ENCODE data around the gene THOC2. TPM values are rescaled to one million over a fixed set of nuclear protein-coding genes. Genes with fewer than 3 reads are reported as not detected.
"Not testable (repeated sequence)": the region's sequence is repeated elsewhere in the genome, so short reads cannot be mapped to it uniquely, and the experiment has no call there.

The THOC2 gene
- total and polyA plus RNA-seq, 2 donors (not counting 1 experiment from before 2014, with no cell fraction given), result 34.7 to 113 TPM

DNA sequence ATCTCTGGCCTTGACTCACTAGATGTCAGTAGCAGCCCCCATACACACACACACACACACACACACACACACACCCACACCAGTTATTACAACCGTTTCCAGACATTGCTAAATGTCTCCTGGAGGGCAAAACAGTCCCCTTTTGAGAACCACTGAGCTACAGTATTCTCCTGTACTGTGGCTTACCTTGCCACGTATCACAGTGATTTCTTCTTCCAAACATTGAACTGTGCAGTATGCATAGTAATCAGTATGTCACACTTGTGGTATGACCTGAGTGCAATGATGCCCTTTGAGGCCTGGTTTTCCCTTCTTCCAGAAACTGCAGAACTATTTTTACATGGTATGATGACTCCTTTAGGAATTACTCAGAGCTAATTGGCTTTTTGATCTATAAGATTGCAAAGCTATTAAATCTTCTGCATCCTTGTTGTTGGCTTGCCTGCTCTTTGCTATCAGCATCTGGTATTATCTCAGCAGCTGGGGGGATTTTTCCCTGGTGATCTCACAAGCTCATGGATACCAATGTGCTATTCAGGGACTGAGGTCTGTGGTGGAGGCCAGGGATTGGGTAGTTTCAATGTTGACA is 3.6 kb upstream of the THOC2 start:
- Histone ChIP-seq H3K79me2 (ENCODE audit: control insufficient read depth, insufficient read depth, low read length) (peaks cover 18% of the 10 kb centered on the region), H2AFZ (ENCODE audit: insufficient read depth, low read depth, low read length, poor library complexity, severe bottlenecking) (no peak overlapping the region), H3K4me2 (replicated peaks; ENCODE audit: low read depth, low read length, poor library complexity, severe bottlenecking) (no peak overlapping the region), H3K9me3 (ENCODE audit: control extremely low read depth in 1 of 3, control insufficient read depth in 2 of 3, insufficient read depth in 1 of 3, low read length in 2 of 3) (no peaks in the 10 kb centered on the region), H3K9ac (ENCODE audit: low read length) (no peak overlapping the region), H3K36me3 (replicated peaks in 1 of 2; ENCODE audit: control extremely low read depth in 1 of 2, control insufficient read depth in 1 of 2, extremely low read depth in 1 of 2, insufficient read depth in 2 of 2, low read length in 1 of 2) (no peaks in the 10 kb centered on the region), H3K4me3 (ENCODE audit: control extremely low read depth in 1 of 5, extremely low read depth in 1 of 5, insufficient read depth in 1 of 5, low read depth in 2 of 5, low read length in 4 of 5) (no peak overlapping the region), H3K27me3 (replicated peaks in 1 of 4; ENCODE audit: control extremely low read depth in 1 of 4, control insufficient read depth in 3 of 4, insufficient read depth in 4 of 4, low read length in 3 of 4) (no peaks in the 10 kb centered on the region), H3K4me1 (ENCODE audit: control insufficient read depth in 2 of 2, insufficient read depth in 2 of 2, low read length in 2 of 2) (peaks cover 5 to 8% of the 10 kb centered on the region in 2 donors), H4K20me1 (ENCODE audit: control insufficient read depth, insufficient read depth, low read length, poor library complexity, severe bottlenecking) (no peaks in the 10 kb centered on the region), H3K27ac (ENCODE audit: low read length in 2 of 2) (no peak overlapping the region)
- POLR2A ChIA-PET, result no interaction called here
- no peak overlapping the region for H3K4me3 Mint-ChIP-seq
- intact Hi-C loops (cut with micrococcal nuclease), result no loop called here
- H3K4me1 Mint-ChIP-seq, result peaks cover 11% of the 10 kb centered on the region
- CTCF ChIA-PET, result no interaction called here
- no CpG with 5 or more reads among the region's 2 CpGs for WGBS (ENCODE audit: insufficient coverage)
- ATAC-seq (ENCODE audit: low read depth), result no peak
- no peak overlapping the region for H3K27ac Mint-ChIP-seq
- TF ChIP-seq, protein P1, sequence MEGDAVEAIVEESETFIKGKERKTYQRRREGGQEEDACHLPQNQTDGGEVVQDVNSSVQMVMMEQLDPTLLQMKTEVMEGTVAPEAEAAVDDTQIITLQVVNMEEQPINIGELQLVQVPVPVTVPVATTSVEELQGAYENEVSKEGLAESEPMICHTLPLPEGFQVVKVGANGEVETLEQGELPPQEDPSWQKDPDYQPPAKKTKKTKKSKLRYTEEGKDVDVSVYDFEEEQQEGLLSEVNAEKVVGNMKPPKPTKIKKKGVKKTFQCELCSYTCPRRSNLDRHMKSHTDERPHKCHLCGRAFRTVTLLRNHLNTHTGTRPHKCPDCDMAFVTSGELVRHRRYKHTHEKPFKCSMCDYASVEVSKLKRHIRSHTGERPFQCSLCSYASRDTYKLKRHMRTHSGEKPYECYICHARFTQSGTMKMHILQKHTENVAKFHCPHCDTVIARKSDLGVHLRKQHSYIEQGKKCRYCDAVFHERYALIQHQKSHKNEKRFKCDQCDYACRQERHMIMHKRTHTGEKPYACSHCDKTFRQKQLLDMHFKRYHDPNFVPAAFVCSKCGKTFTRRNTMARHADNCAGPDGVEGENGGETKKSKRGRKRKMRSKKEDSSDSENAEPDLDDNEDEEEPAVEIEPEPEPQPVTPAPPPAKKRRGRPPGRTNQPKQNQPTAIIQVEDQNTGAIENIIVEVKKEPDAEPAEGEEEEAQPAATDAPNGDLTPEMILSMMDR (IDR thresholded peaks at IDR 0.05), result no peak
- TF ChIP-seq EZH2 (IDR thresholded peaks at IDR 0.05; ENCODE audit: borderline replicate concordance, insufficient read depth, low read depth, low read length, poor library complexity, severe bottlenecking), result no peak
- no peaks in the 10 kb centered on the region for H3K27me3 Mint-ChIP-seq
- no peaks in the 10 kb centered on the region for H3K9me3 Mint-ChIP-seq (ENCODE audit: insufficient read depth)
- DNase-seq, result no peak

DNA sequence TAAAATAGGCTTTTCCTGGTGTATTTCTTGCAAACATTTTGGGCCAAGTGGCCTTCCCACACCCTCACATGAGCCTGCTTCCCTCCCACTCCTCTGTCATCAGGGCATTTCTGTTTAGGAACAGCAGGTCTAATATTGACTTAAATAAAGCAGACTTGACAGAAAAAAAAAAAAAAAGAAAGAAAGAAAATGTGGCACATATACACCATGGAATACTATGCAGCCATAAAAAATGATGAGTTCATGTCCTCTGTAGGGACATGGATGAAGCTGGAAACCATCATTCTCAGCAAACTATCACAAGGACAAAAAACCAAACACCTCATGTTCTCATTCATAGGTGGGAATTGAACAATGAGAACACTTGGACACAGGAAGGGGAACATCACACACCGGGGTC is 2.3 kb upstream of the THOC2 start:
- H3K27ac Mint-ChIP-seq; H3K27me3 Mint-ChIP-seq; H4K20me1 ChIP-seq (ENCODE audit: control insufficient read depth, insufficient read depth, low read length, poor library complexity, severe bottlenecking); H3K27ac ChIP-seq (ENCODE audit: low read length in 2 of 2); intact Hi-C loops (cut with micrococcal nuclease); H3K9ac ChIP-seq (ENCODE audit: low read length); H3K9me3 Mint-ChIP-seq (ENCODE audit: insufficient read depth); H2AFZ ChIP-seq (ENCODE audit: insufficient read depth, low read depth, low read length, poor library complexity, severe bottlenecking); DNase-seq; H3K4me3 ChIP-seq (ENCODE audit: control extremely low read depth in 1 of 5, extremely low read depth in 1 of 5, insufficient read depth in 1 of 5, low read depth in 2 of 5, low read length in 4 of 5); H3K9me3 ChIP-seq (ENCODE audit: control extremely low read depth in 1 of 3, control insufficient read depth in 2 of 3, insufficient read depth in 1 of 3, low read length in 2 of 3); H3K36me3 ChIP-seq (replicated peaks in 1 of 2; ENCODE audit: control extremely low read depth in 1 of 2, control insufficient read depth in 1 of 2, extremely low read depth in 1 of 2, insufficient read depth in 2 of 2, low read length in 1 of 2); H3K4me3 Mint-ChIP-seq; H3K4me2 ChIP-seq (replicated peaks; ENCODE audit: low read depth, low read length, poor library complexity, severe bottlenecking); ATAC-seq (ENCODE audit: low read depth); POLR2A ChIA-PET; CTCF ChIA-PET; H3K27me3 ChIP-seq (replicated peaks in 1 of 4; ENCODE audit: control extremely low read depth in 1 of 4, control insufficient read depth in 3 of 4, insufficient read depth in 4 of 4, low read length in 3 of 4): not testable (repeated sequence)
- peaks cover 22% of the 10 kb centered on the region for H3K4me1 Mint-ChIP-seq
- peaks cover 7 to 11% of the 10 kb centered on the region in 2 donors for H3K4me1 ChIP-seq (ENCODE audit: control insufficient read depth in 2 of 2, insufficient read depth in 2 of 2, low read length in 2 of 2)
- WGBS (ENCODE audit: insufficient coverage), result no CpG with 5 or more reads among the region's 1 CpG
- peaks cover 30% of the 10 kb centered on the region for H3K79me2 ChIP-seq (ENCODE audit: control insufficient read depth, insufficient read depth, low read length)

DNA sequence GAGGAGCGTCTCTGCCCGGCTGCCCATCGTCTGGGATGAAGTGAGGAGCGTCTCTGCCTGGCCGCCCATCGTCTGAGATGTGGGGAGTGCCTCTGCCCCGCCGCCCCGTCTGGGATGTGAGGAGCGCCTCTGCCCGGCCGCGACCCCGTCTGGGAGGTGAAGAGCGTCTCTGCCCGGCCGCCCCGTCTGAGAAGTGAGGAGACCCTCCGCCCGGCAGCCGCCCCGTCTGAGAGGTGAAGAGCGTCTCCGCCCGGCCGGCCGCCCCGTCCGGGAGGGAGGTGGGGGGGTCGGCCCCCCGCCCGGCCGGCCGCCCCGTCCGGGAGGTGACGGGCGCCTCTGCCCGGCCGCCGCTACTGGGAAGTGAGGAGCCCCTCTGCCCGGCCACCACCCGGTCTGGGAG is 1.2 kb upstream of the THOC2 start:
- Histone ChIP-seq H3K79me2 (ENCODE audit: control insufficient read depth, insufficient read depth, low read length) (peaks cover 37% of the 10 kb centered on the region), H3K4me1 (ENCODE audit: control insufficient read depth in 2 of 2, insufficient read depth in 2 of 2, low read length in 2 of 2) (peaks cover 7 to 11% of the 10 kb centered on the region in 2 donors)
- ATAC-seq (ENCODE audit: low read depth); H3K27me3 ChIP-seq (replicated peaks in 1 of 4; ENCODE audit: control extremely low read depth in 1 of 4, control insufficient read depth in 3 of 4, insufficient read depth in 4 of 4, low read length in 3 of 4); H3K9ac ChIP-seq (ENCODE audit: low read length); H3K27ac Mint-ChIP-seq; H3K36me3 ChIP-seq (replicated peaks in 1 of 2; ENCODE audit: control extremely low read depth in 1 of 2, control insufficient read depth in 1 of 2, extremely low read depth in 1 of 2, insufficient read depth in 2 of 2, low read length in 1 of 2); H4K20me1 ChIP-seq (ENCODE audit: control insufficient read depth, insufficient read depth, low read length, poor library complexity, severe bottlenecking); H3K4me3 ChIP-seq (ENCODE audit: control extremely low read depth in 1 of 5, extremely low read depth in 1 of 5, insufficient read depth in 1 of 5, low read depth in 2 of 5, low read length in 4 of 5); H3K27ac ChIP-seq (ENCODE audit: low read length in 2 of 2); H2AFZ ChIP-seq (ENCODE audit: insufficient read depth, low read depth, low read length, poor library complexity, severe bottlenecking); H3K9me3 Mint-ChIP-seq (ENCODE audit: insufficient read depth); H3K4me2 ChIP-seq (replicated peaks; ENCODE audit: low read depth, low read length, poor library complexity, severe bottlenecking); DNase-seq; H3K4me3 Mint-ChIP-seq; H3K9me3 ChIP-seq (ENCODE audit: control extremely low read depth in 1 of 3, control insufficient read depth in 2 of 3, insufficient read depth in 1 of 3, low read length in 2 of 3); H3K27me3 Mint-ChIP-seq; POLR2A ChIA-PET: not testable (repeated sequence)
- WGBS (ENCODE audit: insufficient coverage), result no CpG with 5 or more reads among the region's 43 CpGs
- peaks cover 28% of the 10 kb centered on the region for H3K4me1 Mint-ChIP-seq
- intact Hi-C loops (cut with micrococcal nuclease), result loop anchor here (5.0 kb wide), 1 partner anchor 228 kb away; the partner anchor contains the start of gene STAG2
- CTCF ChIA-PET, result interaction anchor here (0.6 kb wide), 1 partner anchor 36 kb away, joined by 3 read pairs; no protein-coding TSS in a partner anchor

Measured in B cell (primary cell).